HG03571 (cell line): ENCODE data around the gene GSG1L.
"Not testable (repeated sequence)": the region's sequence is repeated elsewhere in the genome, so short reads cannot be mapped to it uniquely, and the experiment has no call there.

Experiments used
- ATAC-seq: cut with Tn5 transposase; IDR thresholded peaks from one replicate; pipeline ENCODE4 v1.9.1; 2021; ENCODE audit not compliant: unreplicated experiment

The GSG1L gene

DNA sequence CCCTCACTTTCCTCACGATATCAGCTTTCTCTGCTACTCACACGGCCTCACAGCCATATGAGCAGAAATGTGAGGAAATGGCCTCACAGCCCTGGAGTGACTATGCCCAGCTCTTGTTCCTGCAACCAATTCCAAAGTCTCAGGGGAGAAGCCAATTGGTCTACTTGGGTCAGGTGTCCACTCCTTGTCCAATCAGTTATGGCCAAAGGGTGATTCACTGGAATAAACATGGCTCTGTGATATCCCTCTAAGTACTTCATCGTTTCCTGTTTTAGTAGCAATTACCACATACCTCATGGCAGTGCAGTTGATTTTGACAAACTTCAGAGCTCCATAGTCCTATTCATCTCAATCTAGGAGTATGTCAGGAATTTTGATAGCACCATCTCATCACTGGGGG is 318.2 kb downstream of the GSG1L start:
- no peak for ATAC-seq

DNA sequence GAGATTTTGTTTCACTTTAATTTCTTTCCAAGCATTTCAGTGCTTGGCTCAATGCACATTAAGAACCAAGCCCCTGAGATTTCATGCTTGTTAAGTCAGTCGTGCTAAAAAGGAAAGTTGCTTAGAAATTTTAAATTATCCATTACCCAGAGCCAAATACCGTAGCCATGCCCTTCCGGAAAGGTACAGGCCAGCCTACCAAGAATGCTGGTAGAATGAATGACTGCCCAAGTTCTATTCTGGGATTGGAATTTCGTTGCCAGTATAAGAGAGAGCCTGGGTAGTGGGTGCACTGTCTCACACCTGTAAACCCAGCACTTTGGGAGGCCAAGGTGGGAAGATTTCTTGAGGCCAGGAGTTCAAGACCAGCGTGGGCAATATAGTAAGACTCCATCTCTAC is 319.6 kb downstream of the GSG1L start:
- ATAC-seq: no peak

DNA sequence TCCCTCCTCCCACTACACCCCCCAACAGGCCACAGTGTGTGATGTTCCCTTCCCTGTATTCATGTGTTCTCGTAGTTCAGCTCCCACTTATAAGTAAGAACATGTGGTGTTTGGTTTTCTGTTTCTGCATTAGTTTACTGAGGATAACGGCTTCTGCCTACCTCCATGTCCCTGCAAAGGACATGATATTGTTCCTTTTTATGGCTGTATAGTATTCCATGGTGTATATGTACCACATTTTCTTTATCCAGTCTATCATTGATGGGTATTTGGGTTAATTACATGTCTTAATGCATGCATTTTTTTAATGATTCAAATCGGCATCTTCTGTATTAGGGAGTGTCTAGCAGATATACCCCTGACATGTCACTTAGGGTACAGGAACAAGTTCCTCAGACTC is 320.5 kb downstream of the GSG1L start:
- ATAC-seq: not testable (repeated sequence)

DNA sequence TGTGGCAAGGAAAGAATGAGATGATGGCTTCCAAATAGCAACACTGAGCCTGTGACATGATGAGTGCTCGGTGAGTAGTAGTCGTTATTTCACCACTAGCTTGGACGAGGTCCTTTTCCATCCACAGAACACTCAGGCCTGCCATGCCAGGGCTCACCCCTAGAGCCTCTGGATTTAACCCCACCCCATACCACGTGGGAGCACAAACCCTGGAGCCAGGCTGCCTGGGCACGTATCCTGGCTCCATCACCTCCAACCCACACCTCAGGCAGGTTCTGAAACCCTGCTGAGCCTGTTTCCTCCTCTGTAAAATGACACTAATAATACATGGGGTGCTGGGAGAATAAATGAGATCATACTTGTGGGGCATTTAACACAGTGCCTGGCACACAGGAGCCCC is 321.2 kb downstream of the GSG1L start:
- ATAC-seq: no peak

DNA sequence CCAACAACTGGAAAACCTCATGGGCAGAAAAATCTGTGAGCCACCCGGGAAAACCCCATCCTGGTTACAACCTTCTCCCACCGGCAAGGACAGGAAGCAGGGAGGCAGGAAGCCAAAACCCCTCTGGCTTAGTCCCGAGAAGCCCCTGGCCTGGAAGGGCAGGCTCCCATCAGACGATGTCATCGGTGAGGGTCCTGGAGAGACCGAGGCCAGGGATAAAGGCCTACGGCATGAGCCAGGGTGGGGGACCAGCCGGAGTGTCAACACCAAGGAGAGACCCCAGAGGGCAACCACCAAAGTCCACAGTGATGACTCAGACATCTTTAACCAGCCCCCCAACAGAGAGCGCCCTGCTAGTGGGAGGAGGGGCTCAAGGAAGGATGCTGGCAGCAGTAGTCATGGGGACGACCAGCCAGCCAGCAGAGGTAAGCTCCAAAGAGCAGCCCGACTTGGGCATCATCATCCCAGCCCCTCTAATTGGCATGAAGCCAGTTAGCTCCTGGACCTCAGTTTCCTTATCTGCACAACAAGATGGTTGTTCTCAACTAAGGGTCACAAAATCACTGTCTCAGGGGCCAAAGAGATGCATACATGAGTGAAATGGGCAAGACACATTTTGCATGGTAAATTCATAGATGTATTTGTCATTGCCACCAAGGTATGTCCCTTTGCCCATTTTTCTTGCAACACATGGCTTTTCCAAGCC is 322.9 kb downstream of the GSG1L start:
- no peak for ATAC-seq

DNA sequence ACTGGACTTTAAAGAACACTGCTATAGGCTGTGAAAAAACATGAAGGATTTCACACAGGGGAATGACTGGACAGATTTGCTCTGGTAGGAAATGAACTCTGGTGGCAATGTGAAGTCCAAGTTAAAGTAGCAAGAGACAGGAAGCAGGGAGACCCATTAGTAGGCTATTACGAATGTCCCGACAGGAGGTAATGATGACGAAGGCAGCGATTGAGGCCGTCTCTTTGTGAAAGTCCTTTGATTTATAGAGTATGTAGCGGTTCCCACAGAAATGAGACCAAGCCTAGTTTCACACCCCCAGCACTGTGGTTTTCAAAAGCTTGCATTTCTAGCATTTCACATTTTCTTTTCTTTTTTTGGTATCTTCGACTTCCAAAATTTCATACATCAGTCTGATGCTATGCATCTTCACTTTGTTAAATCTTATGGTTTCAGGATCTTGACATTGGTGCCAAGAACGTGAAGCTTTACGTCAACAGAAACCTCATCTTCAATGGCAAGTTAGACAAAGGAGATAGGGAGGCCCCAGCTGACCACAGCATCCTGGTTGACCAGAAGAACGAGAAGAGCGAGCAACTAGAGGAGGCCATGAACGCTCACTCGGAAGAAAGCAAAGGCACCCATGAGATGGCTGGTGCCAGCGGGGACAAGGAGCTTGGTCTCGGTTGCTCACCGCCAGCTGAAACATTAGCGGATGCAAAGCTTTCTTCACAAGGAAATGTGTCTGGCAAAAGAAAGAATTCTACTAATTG is 323.7 kb downstream of the GSG1L start:
- no peak for ATAC-seq

- ATAC-seq: no peak
Measured at GRCh38 chr16:27738596-27738995, 324.9 kb downstream of the GSG1L start.
